GM23338 (cell line): ENCODE measurements around the gene EEPD1.

Source experiments
- CREB1 ChIP-seq: fragments of 250-450 bp; sonication (Bioruptor Pico); IDR thresholded peaks from 2 replicates; pipeline ENCODE4 v1.5.0; 2020; ENCODE audit warnings: low read depth, mild to moderate bottlenecking, moderate library complexity
- EZH2phosphoT487 ChIP-seq: fragments of 200-600 bp; sonication (generic); IDR thresholded peaks from one replicate; pipeline ENCODE4 v1.8.1; 2018; ENCODE audit warnings: antibody characterized with exemption; ENCODE audit not compliant: unreplicated experiment
- POLR2AphosphoS5 ChIP-seq: IDR thresholded peaks from 2 replicates; pipeline ENCODE4 v1.6.1; 2016; ENCODE audit warnings: antibody characterized with exemption, low read depth
- TF ChIP-seq, protein P1 (sequence below), 2 experiments: fragments of 200-600 bp in 1 of 2; sonication (generic) in 1 of 2; conservative IDR thresholded peaks; 2 replicates each; pipeline versions ENCODE4 v1.5.1 to v1.6.1; 2016 to 2017; ENCODE audit warnings: antibody characterized with exemption in 2 of 2, low read depth in 2 of 2, mild to moderate bottlenecking in 2 of 2, moderate library complexity in 1 of 2

DNA sequence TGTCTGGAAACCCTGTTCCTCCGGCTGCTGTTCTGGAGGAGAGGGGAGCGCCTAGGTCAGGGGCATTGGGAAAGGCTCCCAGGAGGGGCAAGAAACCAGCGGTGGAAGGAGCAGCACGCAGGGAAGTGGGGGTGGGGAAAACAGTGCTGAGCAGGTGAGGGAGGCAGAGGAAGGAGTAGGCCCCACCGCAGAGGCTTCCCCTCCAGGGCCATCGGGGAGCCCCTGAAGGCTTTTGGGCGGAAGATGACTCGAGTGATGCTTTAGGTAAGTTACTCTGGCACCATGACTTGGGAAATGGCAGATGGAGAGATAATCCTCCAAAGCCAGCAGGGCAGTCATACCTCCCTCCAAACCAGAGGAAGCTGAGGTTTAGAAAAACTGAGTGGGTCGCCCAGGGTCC, 130.1 kb downstream of the EEPD1 start:
- no peak for TF ChIP-seq EZH2phosphoT487
- TF ChIP-seq, protein P1, sequence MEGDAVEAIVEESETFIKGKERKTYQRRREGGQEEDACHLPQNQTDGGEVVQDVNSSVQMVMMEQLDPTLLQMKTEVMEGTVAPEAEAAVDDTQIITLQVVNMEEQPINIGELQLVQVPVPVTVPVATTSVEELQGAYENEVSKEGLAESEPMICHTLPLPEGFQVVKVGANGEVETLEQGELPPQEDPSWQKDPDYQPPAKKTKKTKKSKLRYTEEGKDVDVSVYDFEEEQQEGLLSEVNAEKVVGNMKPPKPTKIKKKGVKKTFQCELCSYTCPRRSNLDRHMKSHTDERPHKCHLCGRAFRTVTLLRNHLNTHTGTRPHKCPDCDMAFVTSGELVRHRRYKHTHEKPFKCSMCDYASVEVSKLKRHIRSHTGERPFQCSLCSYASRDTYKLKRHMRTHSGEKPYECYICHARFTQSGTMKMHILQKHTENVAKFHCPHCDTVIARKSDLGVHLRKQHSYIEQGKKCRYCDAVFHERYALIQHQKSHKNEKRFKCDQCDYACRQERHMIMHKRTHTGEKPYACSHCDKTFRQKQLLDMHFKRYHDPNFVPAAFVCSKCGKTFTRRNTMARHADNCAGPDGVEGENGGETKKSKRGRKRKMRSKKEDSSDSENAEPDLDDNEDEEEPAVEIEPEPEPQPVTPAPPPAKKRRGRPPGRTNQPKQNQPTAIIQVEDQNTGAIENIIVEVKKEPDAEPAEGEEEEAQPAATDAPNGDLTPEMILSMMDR (conservative IDR thresholded peaks at IDR 0.05; ENCODE audit: low read depth in 2 of 2) = no peak
- no peak for TF ChIP-seq CREB1 (CRISPR knock-in tag)
- TF ChIP-seq POLR2AphosphoS5 = no peak
